LNCAP (cell line): Measurements from ENCODE around the gene TNRC6C.
A peak's percentile ranks its signal among the peaks of the same experiment; 100 is the strongest.

Experiments
- CTCF ChIP-seq: fragments of 450-650 bp; IDR thresholded peaks from 2 replicates; pipeline ENCODE4 v1.5.1; 2017; ENCODE audit warnings: mild to moderate bottlenecking

The TNRC6C gene

DNA sequence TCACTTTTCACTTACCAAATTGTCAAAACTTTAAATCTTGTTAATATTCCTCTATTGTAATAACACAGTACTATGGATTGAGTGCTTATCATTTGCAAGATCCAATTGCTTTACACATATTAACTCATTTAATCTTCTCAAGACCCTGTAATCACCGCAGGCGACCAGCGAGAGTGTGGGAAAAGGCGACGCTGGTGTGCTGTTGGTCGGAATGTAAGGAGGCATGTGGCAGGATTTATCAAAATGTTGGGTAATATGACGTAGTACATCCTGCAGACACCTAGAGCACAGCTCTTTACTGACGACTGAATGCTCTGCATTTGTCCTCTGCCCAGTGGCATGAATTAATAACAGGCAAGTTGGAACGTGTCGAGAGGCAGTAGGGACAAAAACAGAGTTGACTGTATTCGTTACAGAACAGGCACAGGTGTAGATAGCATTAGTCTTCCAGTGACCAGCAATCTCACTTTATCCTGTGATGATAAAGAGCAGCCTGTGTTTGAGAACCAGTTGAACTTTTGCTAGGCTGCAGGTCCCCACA lies 80.3 kb downstream of the TNRC6C start:
- no peak for TF ChIP-seq CTCF

DNA sequence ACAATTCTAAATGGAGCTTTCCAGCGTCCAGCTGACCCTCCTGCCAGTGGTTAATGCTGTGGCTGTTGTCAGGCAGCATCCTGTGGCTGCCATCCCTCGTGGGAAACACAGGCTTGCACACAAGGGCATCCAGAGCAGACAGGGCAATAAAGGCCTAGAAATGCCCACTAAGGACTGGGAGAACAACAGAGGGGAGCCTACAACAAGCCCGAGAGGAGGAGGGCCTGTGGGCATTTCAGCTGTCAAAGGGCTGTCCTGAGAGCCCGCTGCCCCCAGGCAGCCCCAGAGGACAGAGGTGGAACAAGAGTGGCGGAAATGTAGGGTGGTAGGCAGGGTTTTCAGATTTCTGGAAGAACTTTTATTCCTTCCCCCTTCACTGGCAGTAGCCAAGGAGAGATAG lies 81.1 kb downstream of the TNRC6C start:
- no peak for TF ChIP-seq CTCF

- 0 out of 2 replicates have a peak, but pooled peaks have one; percentile 27 for TF ChIP-seq CTCF
Observed at GRCh38 chr17:78040440-78041385, 82.2 kb downstream of the TNRC6C start.

DNA sequence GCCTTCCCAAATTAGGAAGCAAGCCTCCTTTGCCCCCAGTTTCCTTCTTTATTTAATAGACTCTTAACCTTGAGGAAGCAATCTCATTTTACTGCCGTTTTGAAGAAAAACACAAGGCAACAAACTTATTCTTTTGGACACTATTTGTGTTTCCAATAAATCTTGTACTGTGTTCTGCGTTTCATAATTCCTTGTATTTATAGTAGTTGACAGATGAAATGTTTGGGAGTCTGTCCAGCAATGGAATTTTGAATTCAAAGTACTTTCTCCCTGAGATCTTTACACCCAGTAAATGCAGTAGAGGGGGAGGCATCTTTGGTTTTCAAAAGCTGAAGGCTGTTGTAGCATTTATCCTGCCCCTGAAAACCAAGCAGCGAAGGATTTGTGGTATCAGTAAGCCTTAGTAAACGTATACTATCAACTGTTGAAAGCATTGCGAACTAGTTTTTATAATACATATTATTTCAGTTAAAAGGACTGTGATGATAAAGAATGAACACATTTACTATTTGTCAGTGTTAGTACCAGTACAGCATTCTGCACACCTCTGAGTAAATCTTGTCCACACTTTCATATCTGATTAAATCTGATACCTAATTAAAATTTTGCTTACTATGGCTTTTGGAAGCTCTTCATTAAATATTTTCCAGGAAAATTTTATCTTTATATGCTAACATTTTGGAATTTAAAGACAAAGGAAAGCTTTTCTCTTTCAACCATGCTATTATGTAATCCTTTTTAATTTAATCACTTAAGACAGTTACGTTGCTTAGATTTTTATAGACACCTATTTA lies 83.1 kb downstream of the TNRC6C start:
- TF ChIP-seq CTCF, result no peak

- TF ChIP-seq CTCF, result no peak
Observed at GRCh38 chr17:78042542-78042941, 84.0 kb downstream of the TNRC6C start.

GRCh38 chr17:78043031-78043430 lies 84.5 kb downstream of the TNRC6C start:
- TF ChIP-seq CTCF, result no peak

DNA sequence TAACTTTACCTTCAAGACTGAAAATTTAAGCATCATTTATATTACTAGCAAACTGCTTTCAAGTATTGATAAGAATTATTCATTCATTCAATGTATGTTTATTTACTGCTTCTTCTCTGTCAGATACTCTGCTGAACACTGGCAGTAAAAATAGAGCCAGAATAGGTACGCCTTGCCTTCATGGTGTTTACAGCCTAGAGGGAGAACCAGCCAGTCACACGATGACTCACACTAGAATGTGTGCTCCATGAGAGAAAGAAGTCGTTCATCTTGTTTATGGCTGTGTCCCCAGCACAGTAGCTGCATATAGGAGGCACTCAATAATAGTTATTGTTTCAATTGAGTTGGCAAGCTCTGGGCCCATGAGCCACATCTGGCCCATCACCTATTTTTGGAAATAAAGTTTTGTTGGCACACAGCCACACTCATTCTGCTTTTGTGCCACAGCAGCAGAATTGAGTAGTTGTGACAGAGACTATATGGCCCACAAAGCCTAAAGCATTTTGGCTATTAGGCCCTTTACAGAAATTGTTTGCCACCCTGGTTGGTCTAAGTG lies 85.9 kb downstream of the TNRC6C start:
- TF ChIP-seq CTCF, result no peak
